OCI-LY3 (cell line): Measurements from ENCODE around the gene CAMSAP2.

Source experiments
- EZH2phosphoT487 ChIP-seq: fragments of 200-600 bp; shearing (Covaris generic); IDR thresholded peaks from 2 replicates; pipeline ENCODE4 v1.6.1; 2018; ENCODE audit warnings: antibody characterized with exemption, mixed run types, low read depth
- TF ChIP-seq, protein P1 (sequence below): fragments of 200-600, 300-600 bp; sonication (generic); IDR thresholded peaks from 2 replicates; pipeline ENCODE4 v1.5.1; 2014; ENCODE audit warnings: antibody characterized with exemption, low read length, low read depth

DNA sequence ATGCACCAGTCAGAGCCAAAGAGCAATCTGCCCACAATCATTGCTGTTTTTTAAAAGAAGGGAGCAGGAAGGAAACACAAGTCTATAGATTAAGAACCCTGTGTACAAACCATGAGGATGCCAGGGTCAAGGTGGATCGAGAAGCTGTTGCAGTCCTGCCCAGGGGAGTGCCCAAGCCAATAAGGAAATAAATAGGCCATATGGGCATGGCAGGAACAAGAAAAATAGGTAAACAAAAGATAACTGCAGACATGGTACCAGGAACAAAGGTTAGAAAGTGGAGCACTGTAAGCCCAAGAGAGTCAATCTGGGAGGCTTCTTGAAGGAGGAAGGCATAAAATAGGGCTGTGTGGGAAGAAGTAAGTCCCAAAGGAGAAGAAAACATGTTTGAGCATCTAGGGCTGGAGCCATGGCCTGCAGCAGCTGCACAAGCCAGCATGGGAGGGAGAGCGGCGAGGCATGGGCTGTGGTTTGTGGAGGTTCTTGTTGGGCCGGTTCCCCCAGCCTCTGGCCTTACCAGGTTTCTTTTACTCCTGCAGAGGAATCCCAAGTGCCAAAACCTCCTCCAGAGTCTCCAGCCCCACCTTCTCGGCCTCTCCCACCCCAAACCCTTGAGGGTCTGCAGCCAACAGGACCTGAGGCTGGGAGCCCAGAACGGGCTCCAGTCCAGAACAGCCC, 169.6 kb downstream of the CAMSAP2 start:
- TF ChIP-seq, protein P1, sequence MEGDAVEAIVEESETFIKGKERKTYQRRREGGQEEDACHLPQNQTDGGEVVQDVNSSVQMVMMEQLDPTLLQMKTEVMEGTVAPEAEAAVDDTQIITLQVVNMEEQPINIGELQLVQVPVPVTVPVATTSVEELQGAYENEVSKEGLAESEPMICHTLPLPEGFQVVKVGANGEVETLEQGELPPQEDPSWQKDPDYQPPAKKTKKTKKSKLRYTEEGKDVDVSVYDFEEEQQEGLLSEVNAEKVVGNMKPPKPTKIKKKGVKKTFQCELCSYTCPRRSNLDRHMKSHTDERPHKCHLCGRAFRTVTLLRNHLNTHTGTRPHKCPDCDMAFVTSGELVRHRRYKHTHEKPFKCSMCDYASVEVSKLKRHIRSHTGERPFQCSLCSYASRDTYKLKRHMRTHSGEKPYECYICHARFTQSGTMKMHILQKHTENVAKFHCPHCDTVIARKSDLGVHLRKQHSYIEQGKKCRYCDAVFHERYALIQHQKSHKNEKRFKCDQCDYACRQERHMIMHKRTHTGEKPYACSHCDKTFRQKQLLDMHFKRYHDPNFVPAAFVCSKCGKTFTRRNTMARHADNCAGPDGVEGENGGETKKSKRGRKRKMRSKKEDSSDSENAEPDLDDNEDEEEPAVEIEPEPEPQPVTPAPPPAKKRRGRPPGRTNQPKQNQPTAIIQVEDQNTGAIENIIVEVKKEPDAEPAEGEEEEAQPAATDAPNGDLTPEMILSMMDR: no peak
- TF ChIP-seq EZH2phosphoT487: no peak
